DOHH2 (cell line): Measurements from ENCODE around the gene GLT1D1.

Experiments used
- CTCF ChIP-seq: fragments of 200-600 bp; sonication (generic); IDR thresholded peaks from one replicate; pipeline ENCODE4 v1.5.1; 2014; ENCODE audit warnings: antibody characterized with exemption, mild to moderate bottlenecking, low read depth, low read length; ENCODE audit not compliant: poor library complexity, severe bottlenecking
- EZH2phosphoT487 ChIP-seq: fragments of 200-600 bp; sonication (generic); IDR thresholded peaks from 2 replicates; pipeline ENCODE4 v1.6.1; 2017; ENCODE audit warnings: borderline replicate concordance, mild to moderate bottlenecking, antibody characterized with exemption, low read length, moderate library complexity, mixed read lengths

GRCh38 chr12:128820253-128820652 is 33.0 kb upstream of the GLT1D1 start:
- TF ChIP-seq CTCF: no peak
- TF ChIP-seq EZH2phosphoT487: no peak
